Endothelial cell of hepatic sinusoid (primary cell): Measurements from ENCODE around the gene MVB12B.

Source experiments
- in situ Hi-C: cut with HindIII; loops from 2 replicates; pipeline ENCODE4 v1.10.0; 2017; ENCODE audit warnings: low sequenced_read_pairs

Gene MVB12B

DNA sequence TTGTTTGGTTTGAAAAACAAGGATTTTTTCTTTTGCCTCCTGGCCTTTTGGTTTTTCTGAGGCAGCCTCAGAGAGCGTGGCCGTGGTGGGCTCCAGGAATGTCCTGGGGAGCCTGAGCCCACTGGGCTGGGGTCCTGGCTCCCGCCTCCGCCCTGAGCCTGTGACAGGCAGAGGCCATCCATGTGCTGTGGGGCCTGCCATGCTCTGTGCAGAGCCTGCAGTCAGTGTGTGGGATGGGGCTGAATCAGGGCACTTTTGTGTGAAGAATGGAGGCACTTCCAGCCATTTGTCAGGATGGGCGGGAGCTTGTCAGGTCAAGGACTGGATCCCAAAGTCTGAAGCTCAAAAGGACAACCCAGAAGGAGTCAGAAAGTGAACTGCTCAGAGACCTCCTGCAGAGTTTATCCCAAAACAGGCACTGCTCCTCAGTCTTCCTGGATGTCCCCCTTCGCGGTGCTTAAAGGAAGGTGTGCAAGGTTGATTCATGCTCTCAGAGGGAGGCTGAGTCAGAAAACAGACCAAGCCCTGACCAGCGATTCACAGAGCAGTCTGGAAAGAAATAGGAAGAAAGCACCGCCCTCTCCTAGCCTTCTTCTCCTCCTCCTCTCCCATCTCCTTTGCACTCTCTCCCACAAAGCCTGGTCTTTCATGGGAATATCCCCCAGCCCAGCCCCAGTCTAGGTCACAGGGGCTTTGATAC is 53.2 kb downstream of the MVB12B start:
- in situ Hi-C loops: no loop called here

DNA sequence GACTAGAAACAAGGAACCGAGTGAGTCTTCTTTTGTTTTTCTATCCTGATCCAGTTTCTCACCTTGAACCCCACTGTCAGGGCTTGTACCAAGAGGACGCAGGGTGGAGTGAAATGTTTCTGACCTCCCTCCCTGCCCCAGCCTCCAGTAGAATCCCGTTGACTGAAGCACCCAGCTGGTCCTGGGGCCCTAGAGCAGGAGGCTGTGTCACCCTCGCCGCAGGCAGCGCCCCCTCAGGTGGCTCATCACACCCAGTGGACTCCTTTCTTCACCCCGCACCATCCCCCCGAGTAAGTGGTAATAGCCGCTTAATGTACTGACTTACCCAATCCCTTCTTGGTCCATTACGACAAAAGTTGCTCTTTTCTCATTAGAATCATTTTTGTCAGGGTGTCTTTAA is 53.8 kb downstream of the MVB12B start:
- in situ Hi-C loops: no loop called here

DNA sequence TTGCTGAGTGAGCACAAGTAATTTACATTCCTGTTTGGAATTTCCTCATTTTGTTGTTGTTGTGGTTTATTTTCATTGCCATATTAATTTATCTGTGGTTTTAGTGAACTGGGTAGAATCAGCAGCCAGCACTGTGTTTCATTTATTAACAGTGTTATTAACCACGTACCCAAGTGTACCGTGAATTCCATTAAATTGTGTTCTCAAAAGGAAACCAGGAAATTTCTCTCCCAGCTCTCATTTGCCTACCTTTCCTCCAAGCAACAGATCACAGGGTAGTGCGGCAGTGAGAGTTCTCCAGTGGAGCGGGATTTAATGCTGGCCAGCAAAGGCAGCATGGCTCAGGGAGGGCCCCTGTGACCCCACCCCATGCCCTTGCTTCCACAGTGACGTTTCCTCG is 54.6 kb downstream of the MVB12B start:
- in situ Hi-C loops: no loop called here

DNA sequence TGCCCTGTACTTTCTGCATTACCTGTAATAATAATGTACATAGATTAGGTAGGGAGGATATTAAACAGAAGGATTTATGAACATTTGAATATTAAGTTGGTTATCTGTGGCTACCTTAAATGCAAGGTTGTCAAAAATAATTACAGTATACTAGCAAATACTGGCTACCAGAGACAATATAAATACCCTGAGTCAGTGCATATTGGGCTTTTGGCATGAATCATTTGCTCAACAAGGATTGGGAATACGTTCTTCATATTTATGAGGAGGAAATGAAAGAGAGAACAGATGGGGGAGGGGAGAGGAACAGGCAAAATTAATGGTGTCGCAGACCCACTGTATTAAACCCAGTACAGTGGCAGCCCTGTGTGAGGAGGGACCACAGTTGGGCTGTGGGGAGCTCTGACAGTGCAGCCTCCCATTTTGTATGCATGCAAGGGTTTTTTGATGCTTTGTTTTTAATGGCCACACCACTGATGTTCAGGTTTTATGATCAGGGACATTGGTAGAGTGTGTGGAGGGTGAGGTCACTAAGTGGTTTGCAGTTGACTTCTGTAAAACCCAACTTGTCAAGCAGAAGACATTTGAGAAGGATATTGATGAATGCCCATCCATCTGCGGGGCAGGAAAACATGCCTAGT is 56.9 kb downstream of the MVB12B start:
- in situ Hi-C loops: no loop called here

DNA sequence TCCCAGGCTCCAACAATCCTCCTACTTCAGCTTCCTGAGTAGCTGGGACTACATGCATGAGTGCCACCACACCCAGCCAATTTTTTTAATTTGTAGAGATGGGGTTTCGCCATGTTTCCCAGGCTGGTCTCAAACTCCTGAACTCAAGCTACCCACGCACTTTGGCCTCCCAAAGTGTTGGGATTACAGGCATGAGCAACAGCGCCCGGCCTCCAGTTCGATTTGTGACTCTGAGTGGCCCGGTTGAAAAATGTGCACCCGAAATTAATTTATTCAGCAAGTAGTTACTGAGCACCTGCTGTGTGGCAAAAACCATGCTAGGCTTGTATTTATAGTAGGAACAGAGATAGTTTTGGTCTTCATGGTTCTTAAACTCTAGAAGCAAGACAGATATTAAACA is 58.3 kb downstream of the MVB12B start:
- in situ Hi-C loops: no loop called here

DNA sequence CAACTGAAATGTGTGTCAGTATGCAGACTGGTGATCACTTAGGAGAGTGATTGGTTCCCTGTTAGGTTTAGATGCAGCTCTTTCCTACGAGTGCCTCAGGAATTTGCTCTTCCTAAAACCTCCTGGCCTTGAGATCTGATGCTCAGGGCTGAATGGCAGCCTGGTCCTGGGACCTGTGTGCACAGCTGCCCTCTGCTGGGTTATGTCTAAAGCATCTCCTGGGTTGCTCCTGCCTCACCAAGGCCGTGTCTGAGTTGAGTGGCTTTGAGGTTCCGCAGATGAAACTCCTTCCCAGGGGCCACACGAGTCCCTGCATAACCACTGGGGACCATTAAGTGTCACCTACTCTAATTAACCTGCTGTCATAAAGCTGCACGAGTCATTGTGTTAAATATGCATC is 59.5 kb downstream of the MVB12B start:
- in situ Hi-C loops: no loop called here

DNA sequence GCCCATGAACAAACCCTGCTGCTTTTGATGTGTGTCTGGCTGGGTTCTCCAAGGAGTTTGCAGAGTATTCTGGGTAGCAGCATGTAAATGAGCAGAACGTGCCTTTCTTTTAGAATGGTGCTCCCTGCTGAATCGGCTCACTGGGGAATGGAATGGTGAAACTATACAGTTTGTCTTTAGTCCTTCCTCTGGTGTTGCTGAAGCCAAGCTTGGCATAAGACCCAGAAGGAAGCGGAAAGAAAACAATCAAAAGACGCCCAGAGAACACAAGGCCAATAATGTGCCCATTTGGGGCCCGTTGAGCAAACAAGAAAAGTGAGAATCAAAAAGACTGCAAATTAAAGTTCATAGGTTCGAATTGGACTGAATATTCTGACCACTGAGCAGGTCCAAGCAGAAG is 60.1 kb downstream of the MVB12B start:
- in situ Hi-C loops: no loop called here

DNA sequence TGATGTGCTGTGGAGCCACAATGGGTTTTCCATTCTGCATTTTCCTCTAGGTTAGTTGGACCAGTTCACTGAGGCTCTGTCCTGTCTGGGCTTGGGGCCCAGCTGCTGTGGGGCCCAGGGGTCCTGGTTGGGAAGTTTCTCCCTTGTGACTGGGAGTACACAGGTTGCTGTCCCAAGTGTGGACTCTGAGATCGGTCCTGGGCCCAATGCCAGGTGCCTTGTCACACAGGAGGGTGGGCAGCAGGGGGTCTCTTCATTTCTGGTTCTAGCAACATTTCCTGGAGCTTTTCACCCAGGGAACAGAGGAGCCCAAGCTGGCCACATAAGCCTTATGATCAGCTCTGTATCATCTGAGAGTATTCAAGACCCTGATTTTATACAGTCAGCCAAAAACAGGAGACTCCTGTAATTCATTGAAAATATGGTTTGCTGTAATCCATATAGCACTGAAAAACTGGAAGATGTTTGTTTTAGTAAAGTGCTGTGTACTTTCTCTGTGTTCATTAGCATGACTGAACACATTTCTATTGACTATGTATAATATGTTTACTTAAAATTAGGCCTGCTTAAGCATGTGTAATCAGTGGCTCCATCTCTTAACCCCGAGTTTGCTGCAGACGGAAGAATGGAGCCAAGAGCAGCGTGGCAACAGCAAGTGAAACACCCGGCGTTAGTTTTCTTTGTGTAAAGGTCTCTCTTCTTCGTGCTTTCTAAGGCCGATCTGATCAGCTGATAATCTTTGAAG is 62.5 kb downstream of the MVB12B start:
- in situ Hi-C loops: no loop called here

DNA sequence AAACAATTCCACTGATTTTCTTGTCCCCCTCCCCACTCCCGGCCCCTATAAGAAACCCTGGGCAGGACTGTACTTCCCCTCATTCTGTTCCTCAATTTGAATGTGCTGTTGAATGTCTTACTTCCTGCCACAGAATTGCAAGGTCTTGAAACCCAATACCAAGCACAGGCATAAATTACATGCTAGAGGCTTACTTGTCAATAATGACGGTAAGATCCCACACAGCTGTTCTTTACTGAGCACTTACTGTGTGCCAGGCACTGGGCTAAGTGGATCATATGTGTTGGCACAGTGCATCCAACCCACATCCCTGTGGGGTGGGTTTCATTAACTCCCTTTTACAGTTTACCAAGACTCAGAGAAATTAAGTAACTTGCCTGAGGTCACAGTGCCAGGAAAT is 63.4 kb downstream of the MVB12B start:
- in situ Hi-C loops: no loop called here

DNA sequence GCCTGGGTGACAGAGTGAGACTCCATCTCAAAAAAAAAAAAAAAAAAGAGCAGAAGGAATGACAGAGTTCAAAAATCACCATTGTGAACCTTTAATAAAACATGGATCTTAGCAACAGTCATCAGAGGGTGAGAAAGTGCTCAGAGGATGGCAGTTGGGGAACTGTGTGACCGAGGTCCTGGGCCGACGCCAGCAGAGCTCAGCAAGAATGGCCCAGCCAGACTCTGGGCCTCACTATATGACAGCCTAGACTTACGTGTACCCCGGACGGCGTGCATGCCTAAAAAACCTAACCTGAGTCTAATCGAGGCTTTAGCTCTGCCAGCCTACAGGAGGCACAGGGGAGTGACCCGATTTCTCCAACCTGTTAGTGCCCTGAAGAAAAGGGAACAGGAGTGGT is 64.3 kb downstream of the MVB12B start:
- in situ Hi-C loops: no loop called here

DNA sequence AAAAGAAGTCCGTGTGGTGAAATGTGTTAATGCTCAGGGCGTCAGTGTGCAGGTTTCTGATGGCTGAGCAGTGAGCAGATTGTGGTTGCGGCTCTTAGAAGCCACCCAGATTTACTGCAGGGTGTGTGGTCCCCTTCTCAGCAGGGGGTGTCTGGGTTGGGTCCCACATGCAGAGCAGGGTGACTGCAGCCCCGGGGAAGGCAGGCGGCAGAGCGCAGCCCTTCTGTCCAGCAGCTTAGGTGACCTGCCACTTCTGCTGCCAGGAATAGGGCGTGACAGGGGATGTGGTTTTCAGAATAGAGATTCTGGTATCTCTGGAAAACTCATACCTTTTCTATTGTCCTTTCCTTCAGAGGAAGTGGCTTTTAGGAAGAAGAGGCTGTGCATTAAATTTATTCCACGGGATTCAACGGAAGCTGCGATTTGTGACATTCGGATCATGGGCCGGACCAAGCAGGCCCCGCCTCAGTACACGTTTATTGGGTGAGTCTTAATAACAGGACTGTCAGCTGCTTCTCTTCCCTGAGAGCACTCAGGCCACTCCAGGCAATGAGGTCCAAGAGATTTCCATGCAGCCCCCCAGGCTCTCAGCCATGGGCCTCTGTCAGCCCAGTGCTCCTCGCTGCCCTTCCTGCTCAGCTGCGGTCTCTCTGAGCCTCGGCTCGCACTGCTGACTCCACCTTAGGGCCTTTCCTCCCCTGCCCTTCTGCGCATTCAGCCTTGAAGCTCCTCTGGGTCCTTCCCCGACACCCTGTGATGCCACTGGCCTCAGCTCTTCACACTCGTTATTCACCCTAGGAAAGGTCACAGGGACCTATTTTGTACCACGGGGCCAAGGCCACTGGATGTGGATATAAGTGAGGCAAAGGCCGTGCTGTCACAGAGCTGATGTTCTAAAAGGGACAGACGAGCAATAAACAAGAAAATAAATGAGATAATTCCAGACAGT is 65.4 kb downstream of the MVB12B start:
- in situ Hi-C loops: no loop called here

DNA sequence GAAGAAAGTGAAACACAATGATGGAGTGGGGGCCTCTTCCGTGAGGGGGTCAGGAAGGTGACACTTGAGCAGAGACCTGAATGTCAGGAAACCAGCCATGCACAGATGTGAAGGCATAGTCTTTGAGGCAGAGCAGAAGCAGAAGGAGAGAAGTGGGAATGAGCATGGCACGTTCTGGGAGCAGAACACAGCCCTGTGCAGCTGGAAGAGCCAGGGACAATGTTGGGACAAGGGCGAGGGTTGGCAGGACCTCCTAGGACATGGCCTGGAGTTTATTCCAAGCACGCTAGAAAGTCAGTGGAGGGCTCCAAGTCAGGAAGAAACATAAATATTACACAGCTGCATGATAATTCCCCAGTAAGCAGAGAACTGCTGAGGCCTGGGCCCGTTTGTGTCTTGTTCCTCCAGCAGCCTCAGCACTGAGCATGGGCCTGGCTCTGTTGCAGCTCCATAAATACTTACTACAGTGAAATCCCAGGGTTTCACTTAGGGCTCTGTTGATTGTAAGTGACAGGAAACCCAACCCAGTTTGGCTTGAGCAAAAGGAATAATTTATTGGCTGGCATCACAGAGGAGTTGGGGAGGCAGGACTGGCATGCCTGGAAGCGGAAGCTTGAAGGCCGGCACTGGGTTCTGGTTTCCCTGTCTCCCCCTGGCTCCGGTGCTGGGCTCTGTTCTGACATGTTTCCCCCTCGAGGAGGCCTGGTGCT is 66.2 kb downstream of the MVB12B start:
- in situ Hi-C loops: no loop called here

DNA sequence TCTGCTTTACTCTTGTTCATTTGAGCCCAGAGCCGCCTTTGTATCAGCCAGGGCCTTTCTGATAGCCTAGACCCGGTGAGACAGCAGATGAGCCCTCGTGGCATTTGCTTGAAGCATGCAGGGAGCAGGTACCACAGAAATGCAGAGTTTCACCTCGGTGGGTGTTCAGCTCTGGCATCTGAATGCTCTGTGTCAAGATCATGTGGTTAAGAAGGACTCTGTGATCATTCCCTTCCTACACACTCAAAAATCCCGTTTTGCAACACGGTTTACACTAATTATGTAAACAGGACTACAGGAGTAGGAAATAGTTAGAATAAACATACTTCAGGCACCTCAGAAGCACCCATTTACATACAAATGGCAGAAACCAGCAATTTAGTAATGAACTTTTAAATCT is 67.2 kb downstream of the MVB12B start:
- in situ Hi-C loops: no loop called here

DNA sequence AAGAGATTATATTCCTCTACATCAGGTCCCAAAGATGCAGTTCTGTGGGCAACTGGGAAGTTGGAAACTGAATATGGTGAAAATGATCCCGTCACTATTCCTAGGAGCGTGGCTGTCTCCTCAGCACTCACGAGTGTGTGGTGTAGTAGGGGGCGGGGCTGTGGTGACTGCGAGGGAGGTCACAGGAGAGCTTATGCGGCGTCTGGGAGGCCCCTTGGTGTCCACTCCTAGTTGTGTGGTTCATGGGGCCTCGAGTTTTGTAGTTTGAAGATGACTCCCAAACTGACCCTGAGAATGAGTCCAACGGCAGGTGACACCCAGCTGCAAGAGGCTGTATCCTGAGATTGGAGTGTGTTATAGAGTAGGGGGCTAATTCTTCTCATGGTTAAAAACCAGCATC is 68.2 kb downstream of the MVB12B start:
- in situ Hi-C loops: loop anchor here (5.0 kb wide), 1 partner anchor 58 kb away; no protein-coding TSS in a partner anchor

DNA sequence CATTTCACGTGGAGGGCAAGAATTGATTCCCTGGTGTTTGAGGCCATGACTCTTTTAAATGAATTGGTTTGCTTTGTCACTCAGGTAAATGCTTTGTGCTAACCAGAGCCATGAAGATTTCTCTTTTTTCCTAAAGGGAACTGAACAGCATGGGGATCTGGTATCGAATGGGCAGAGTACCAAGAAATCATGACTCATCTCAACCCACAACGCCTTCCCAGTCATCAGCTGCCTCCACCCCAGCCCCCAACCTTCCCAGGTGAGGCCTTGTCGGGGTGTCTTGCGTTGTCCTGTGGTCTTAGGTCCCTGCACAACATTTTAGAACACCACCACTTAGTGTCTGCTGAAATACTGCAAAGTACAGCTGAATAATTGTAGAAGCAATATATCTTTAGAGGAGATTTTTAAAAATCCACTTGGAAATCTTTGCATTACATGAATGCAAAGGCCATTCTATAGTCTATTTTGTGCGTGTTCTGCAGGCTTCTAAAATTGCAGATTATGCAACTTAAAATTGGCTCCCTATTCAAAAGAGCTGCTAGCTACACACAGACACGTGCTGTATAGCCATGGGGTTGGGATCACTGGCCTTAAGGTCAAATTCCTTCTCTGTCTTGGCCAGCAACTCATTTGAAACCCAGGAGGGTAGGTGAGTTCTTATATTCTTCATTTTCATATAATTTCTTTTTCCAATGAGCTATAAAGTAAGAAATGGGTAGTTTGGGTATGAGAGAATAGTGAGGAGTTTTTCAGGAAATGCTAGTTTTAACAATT is 69.0 kb downstream of the MVB12B start:
- in situ Hi-C loops: loop anchor here (5.0 kb wide), 1 partner anchor 58 kb away; no protein-coding TSS in a partner anchor

DNA sequence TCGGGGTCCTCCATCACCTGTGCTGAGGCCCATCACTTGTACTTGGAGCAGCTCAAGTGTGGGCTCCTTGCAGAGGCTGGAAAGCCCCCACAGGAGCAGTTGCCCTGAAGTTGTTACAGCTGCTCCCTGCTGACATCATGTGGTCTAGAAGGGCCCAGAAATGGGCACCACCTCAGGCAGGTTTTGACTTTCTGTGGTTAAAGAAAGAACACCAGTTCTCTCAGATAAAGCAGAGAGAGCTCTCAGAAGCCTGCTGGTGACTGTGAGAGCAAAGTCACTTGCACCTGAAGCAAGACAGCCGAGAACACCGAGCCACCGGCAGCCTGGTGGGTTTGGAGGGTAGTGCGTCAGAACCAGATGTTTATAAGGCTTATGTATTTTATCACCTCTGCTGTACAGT is 70.4 kb downstream of the MVB12B start:
- in situ Hi-C loops: loop anchor here (5.0 kb wide), 1 partner anchor 60 kb away; no protein-coding TSS in a partner anchor

DNA sequence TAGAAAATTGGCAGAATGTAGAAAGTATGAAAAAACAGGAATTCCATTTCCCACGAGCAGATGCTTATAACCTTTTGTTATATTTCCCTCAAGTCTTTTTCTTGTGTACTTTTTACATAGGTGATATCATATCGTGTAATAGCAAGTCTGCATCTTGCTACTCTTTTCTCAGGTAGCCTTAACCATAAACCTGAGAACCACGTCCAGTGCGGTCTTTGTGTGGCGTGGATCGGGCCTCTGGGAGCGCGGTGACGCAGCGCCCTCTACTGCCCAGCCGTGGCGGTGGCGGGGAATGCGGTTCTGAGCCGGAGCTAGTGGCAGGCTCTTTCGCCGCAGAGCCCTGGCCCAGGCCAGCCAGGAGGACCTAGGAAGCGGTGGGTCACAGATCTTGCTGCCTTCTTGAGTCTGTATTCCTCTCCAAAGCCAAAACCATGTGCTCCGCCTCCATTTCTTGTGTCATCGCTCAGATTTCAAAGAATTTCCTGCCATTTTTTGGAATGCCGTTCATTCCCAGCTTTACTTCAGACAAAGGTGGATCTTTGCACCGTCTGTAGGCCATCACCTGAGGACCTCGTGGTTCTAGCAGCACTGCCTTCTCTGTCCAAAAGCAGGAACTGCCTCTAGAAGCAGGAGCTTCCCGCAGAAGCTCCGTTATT is 71.9 kb downstream of the MVB12B start:
- in situ Hi-C loops: loop anchor here (5.0 kb wide), 1 partner anchor 61 kb away; no protein-coding TSS in a partner anchor

DNA sequence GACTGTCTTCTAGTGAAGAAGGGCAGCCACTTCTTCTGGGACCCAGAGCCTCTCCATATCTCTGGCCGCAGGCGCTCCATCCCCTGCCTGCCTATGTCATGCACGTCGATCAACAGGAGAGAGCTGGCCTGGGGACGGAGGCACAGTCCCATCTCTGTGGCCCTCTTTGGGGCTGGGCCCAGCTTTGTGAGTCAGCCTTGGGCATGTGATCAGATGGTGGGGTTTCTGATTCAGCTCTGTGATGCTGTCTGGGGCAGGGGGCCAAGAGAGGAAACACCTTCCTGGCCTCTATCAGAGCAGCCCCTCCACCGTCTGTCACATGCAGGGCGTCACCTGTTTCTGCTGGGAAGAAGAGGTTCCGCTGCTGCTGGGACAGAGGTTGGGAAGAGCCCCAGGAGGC is 72.6 kb downstream of the MVB12B start:
- in situ Hi-C loops: loop anchor here (5.0 kb wide), 1 partner anchor 62 kb away; no protein-coding TSS in a partner anchor

DNA sequence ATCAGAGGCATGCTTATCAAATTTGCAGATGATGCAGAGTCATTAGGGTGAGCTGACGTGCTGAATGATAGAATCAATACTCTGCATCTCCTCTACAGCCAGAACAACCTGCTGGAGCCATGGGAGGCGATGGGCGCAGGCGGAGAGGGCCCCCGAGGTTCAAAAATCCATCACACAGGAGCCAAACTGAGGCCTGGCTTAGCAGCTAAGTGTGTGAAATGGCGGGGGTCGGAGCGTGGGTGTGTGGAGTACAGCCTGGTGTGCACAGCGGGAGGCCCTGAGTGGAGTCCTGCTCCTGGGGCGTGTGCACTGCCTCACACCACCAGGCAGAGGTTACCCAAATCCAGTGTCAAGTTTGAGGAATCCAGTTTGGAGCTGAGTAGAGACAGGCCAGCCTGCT is 73.2 kb downstream of the MVB12B start:
- in situ Hi-C loops: loop anchor here (5.0 kb wide), 1 partner anchor 62 kb away; no protein-coding TSS in a partner anchor
